Dendritic cell treated with granulocyte-macrophage colony-stimulating factor and Interleukin-4, amounts not matched to agents 40 ng/mL and 50 ng/mL, for 4 days (primary cell): ENCODE measurements around the gene PHYKPL.

Source experiments
- H3K27ac Mint-ChIP-seq: one replicate; pipeline ENCODE4 v1.8.0; 2022; ENCODE audit warnings: mild to moderate bottlenecking, mixed read lengths
- H3K27me3 Mint-ChIP-seq: one replicate; pipeline ENCODE4 v1.8.0; 2022; ENCODE audit warnings: mild to moderate bottlenecking, mixed read lengths
- H3K36me3 Mint-ChIP-seq: one replicate; pipeline ENCODE4 v1.8.0; 2022; ENCODE audit warnings: low read depth, mixed read lengths
- H3K4me1 Mint-ChIP-seq: one replicate; pipeline ENCODE4 v1.8.0; 2022; ENCODE audit warnings: low read depth, mixed read lengths
- H3K4me3 Mint-ChIP-seq: one replicate; pipeline ENCODE4 v1.8.0; 2022; ENCODE audit warnings: mild to moderate bottlenecking, moderate library complexity, mixed read lengths
- H3K9me3 Mint-ChIP-seq: one replicate; pipeline ENCODE4 v1.8.0; 2022; ENCODE audit warnings: mixed read lengths
- intact Hi-C: fragments of 100-400 bp; cut with micrococcal nuclease; formaldehyde crosslinking; loops from one replicate; pipeline ENCODE4 v1.15.0; 2022

PHYKPL gene

GRCh38 chr5:178252258-178252657 is 19.7 kb upstream of the PHYKPL start:
- Mint-ChIP-seq H3K36me3 (no peaks in the 10 kb centered on the region), H3K4me1 (peaks cover 5% of the 10 kb centered on the region), H3K4me3 (no peak overlapping the region), H3K27me3 (no peaks in the 10 kb centered on the region), H3K9me3 (no peaks in the 10 kb centered on the region), H3K27ac (no peak overlapping the region)
- intact Hi-C loops = no loop called here

DNA sequence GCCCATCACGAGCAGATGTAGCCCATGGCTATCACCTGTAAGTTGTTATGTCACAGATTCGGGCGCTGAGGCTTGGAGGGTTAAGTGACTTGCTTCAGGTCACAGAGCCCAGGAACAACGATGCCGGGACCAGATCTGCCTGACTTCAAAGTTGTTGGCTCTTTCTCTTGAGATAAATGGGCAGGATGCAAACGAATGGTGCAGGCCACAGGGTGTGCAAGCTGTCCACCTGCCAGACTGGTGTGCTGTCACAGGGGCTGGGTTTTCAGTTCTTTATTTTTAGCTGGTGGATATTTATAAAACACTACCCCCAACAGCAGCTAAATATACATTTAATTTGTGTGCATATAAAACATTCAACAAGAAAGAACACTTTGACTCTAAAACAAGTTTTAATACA is 17.7 kb upstream of the PHYKPL start:
- intact Hi-C loops = no loop called here
- H3K36me3 Mint-ChIP-seq = no peaks in the 10 kb centered on the region
- H3K9me3 Mint-ChIP-seq = no peaks in the 10 kb centered on the region
- peaks cover 5% of the 10 kb centered on the region for H3K4me1 Mint-ChIP-seq
- no peak overlapping the region for H3K4me3 Mint-ChIP-seq
- H3K27ac Mint-ChIP-seq = no peak overlapping the region
- H3K27me3 Mint-ChIP-seq = no peaks in the 10 kb centered on the region

GRCh38 chr5:178249191-178249989 is 16.8 kb upstream of the PHYKPL start:
- Mint-ChIP-seq H3K36me3 (no peaks in the 10 kb centered on the region), H3K27ac (no peak overlapping the region), H3K9me3 (no peaks in the 10 kb centered on the region), H3K4me1 (peaks cover 6% of the 10 kb centered on the region), H3K4me3 (no peak overlapping the region), H3K27me3 (no peaks in the 10 kb centered on the region)
- intact Hi-C loops = no loop called here

DNA sequence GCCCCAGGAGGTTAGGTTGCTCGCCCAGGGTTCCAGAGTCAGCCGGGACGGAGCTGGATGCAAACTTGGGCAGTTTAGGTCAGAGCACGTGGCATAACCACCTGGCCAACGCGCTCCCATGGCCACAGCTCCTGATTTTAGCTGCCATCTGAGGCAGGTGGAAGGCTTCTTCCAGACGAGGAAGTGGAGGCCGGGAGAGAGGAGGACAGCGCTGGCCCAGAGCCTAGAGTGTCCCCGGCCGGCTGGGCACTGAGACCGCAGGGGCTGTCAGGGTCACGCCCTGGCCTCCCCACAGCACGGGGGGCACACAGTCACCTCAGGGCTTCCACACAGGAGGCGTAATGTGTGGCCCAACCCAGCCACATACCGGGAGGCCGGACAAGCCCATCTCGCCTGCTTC is 16.1 kb upstream of the PHYKPL start:
- H3K36me3 Mint-ChIP-seq = no peaks in the 10 kb centered on the region
- H3K27ac Mint-ChIP-seq = no peak overlapping the region

GRCh38 chr5:178247481-178248456 is 15.2 kb upstream of the PHYKPL start:
- Mint-ChIP-seq H3K4me1 (peaks cover 16% of the 10 kb centered on the region), H3K36me3 (no peaks in the 10 kb centered on the region), H3K27ac (no peak overlapping the region), H3K4me3 (no peak overlapping the region), H3K27me3 (no peaks in the 10 kb centered on the region), H3K9me3 (no peaks in the 10 kb centered on the region)
- intact Hi-C loops = no loop called here

More for the DNA sequence above, 16.1 kb upstream of the PHYKPL start:
- Mint-ChIP-seq H3K9me3 (no peaks in the 10 kb centered on the region), H3K4me3 (no peak overlapping the region), H3K4me1 (peaks cover 13% of the 10 kb centered on the region), H3K27me3 (no peaks in the 10 kb centered on the region)
- intact Hi-C loops = no loop called here

GRCh38 chr5:178246624-178247279 is 14.2 kb upstream of the PHYKPL start:
- intact Hi-C loops = no loop called here
- Mint-ChIP-seq H3K27ac (no peak overlapping the region), H3K36me3 (no peaks in the 10 kb centered on the region), H3K27me3 (no peaks in the 10 kb centered on the region), H3K4me3 (no peak overlapping the region), H3K9me3 (no peaks in the 10 kb centered on the region), H3K4me1 (peaks cover 25% of the 10 kb centered on the region)

DNA sequence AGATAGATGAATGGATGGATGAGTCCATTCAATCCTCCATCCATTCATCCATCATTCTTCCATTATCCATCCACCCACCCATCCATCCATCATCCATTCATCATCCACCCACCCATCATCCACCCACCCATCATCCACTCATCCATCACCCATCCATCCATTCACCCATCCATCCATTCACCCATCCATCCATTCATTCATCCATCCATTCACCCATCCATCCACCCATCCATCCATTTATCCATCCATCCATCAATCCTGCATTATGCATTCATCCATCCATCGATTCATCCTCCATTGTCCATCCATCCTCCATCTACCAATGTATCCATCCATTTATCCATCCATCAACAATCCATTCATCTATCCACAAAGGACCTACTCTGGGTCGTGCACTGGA is 12.8 kb upstream of the PHYKPL start:
- H3K36me3 Mint-ChIP-seq = no peaks in the 10 kb centered on the region
- H3K9me3 Mint-ChIP-seq = no peaks in the 10 kb centered on the region
- H3K27me3 Mint-ChIP-seq = no peaks in the 10 kb centered on the region
- H3K4me1 Mint-ChIP-seq = peaks cover 39% of the 10 kb centered on the region
- intact Hi-C loops = no loop called here
- H3K27ac Mint-ChIP-seq = no peak overlapping the region
- no peak overlapping the region for H3K4me3 Mint-ChIP-seq

DNA sequence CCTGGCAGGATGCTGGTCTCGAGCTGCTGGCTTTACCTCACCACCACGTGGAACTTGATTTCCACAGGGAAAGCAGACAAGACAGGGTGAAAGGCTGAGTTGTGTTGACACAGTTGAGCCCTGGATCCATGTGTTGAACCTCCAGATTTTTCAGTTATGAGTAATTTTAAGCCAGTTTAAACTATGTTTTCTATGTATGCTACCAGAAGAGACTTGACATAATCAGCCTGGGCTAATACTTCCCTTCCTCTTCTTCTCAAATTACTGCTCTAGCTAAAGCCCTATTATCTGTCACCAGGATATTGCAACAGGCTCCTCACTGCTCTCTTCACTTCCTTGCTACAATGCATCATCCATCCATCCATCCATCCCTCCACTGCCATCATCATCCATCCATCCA is 12.0 kb upstream of the PHYKPL start:
- H3K9me3 Mint-ChIP-seq = no peaks in the 10 kb centered on the region
- H3K36me3 Mint-ChIP-seq = no peaks in the 10 kb centered on the region
- H3K4me1 Mint-ChIP-seq = peaks cover 44% of the 10 kb centered on the region
- H3K4me3 Mint-ChIP-seq = no peak overlapping the region
- no peaks in the 10 kb centered on the region for H3K27me3 Mint-ChIP-seq
- intact Hi-C loops = no loop called here
- H3K27ac Mint-ChIP-seq = peak overlapping the region; percentile 25

DNA sequence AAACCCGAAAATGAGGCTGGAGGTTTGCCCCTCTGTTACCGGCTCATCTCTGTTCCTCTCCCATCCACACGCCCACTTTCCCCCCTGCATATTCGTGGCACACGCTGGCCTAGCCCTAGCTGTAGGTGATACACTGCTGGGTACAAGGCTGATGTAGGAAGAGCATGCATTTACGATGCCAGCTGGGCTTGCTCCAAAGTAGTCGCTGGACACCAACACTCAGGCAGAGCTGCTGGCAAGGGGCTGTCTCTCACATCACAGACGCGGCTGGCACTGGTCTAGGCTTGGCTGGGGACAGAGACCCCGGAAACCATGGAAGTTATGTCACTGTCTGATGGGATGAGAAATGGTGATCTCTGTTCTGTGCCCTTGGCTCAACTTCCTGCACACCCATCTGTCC is 9.8 kb upstream of the PHYKPL start:
- intact Hi-C loops = no loop called here
- H3K9me3 Mint-ChIP-seq = no peaks in the 10 kb centered on the region
- H3K27ac Mint-ChIP-seq = peak overlapping the region; percentile 94
- H3K27me3 Mint-ChIP-seq = no peaks in the 10 kb centered on the region
- no peak overlapping the region for H3K4me3 Mint-ChIP-seq
- peaks cover 63% of the 10 kb centered on the region for H3K4me1 Mint-ChIP-seq
- no peaks in the 10 kb centered on the region for H3K36me3 Mint-ChIP-seq

- Mint-ChIP-seq H3K4me3 (no peak overlapping the region), H3K9me3 (no peaks in the 10 kb centered on the region), H3K27me3 (no peaks in the 10 kb centered on the region), H3K27ac (peak overlapping the region; percentile 94), H3K4me1 (peaks cover 69% of the 10 kb centered on the region), H3K36me3 (no peaks in the 10 kb centered on the region)
- intact Hi-C loops = no loop called here
Observed at GRCh38 chr5:178241688-178242231, 9.2 kb upstream of the PHYKPL start.

GRCh38 chr5:178241231-178241663 is 8.6 kb upstream of the PHYKPL start:
- no peaks in the 10 kb centered on the region for H3K9me3 Mint-ChIP-seq
- H3K27me3 Mint-ChIP-seq = no peaks in the 10 kb centered on the region
- intact Hi-C loops = no loop called here
- H3K4me1 Mint-ChIP-seq = peaks cover 74% of the 10 kb centered on the region
- peak overlapping the region; percentile 37 for H3K4me3 Mint-ChIP-seq
- H3K27ac Mint-ChIP-seq = peak overlapping the region; percentile 94
- no peaks in the 10 kb centered on the region for H3K36me3 Mint-ChIP-seq

DNA sequence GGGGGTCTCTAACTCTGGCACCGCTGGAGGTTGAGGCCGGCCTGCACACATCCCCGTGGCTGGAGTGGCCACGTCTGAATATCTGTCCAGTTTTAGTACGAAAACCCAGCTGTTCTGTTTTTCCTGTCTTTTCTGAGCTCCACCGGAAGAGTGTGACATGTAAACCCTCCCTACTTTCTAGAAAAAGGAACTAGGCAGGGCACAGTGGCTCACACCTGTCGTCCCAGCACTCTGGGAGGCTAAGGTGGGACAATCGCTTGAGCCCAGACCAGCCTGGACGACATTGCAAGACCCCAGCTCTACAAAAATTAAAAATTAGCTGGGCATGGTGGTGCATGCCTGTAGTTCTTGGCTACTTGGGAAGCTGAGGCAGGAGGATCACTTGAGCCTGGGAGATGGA is 8.2 kb upstream of the PHYKPL start:
- Mint-ChIP-seq H3K36me3 (no peaks in the 10 kb centered on the region), H3K4me1 (peaks cover 79% of the 10 kb centered on the region), H3K9me3 (no peaks in the 10 kb centered on the region), H3K27ac (peak overlapping the region; percentile 94), H3K4me3 (peak overlapping the region; percentile 37), H3K27me3 (no peaks in the 10 kb centered on the region)
- intact Hi-C loops = no loop called here

DNA sequence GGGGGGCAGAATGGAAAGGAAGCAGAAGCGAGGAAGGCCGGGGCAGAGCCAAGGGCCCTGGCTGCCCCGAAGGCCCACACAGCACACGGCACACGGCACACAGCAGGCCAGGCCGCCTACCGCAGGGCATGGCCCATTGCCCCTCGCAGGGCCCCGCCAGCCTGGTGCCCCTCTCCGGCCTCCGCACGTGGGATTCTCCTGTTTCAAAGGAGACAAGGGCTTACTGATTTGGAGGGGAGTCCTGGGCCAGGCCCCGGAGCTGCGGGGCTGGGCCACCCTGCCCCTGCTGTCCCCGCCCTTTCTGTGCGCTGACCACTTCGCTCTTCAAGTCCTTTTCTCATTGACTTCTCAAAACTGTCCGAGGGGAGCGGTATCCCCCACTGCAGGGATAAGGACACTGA is 7.7 kb upstream of the PHYKPL start:
- Mint-ChIP-seq H3K9me3 (no peaks in the 10 kb centered on the region), H3K27ac (peak overlapping the region; percentile 94), H3K27me3 (no peaks in the 10 kb centered on the region), H3K4me1 (peaks cover 83% of the 10 kb centered on the region), H3K4me3 (peak overlapping the region; percentile 52), H3K36me3 (no peaks in the 10 kb centered on the region)
- intact Hi-C loops = no loop called here
